HFFc6 (cell line): ENCODE data around the gene ZNF91. TPM values are rescaled to one million over a fixed set of nuclear protein-coding genes. Genes with fewer than 3 reads are reported as not detected.

Experiments used
- DNase-seq: peaks from one replicate; pipeline ENCODE4 v3.0.0-alpha.2; 2018
- H3K27ac Mint-ChIP-seq: 2 replicates; pipeline ENCODE4 v1.8.0; 2020; ENCODE audit warnings: mild to moderate bottlenecking, mixed read lengths
- H3K27me3 Mint-ChIP-seq: 2 replicates; pipeline ENCODE4 v1.8.0; 2021; ENCODE audit warnings: mild to moderate bottlenecking, moderate library complexity, mixed read lengths; ENCODE audit not compliant: insufficient read depth
- H3K36me3 Mint-ChIP-seq: 2 replicates; pipeline ENCODE4 v1.8.0; 2021; ENCODE audit warnings: low read depth, mixed read lengths
- H3K4me1 Mint-ChIP-seq: 2 replicates; pipeline ENCODE4 v1.8.0; 2020; ENCODE audit warnings: low read depth, mixed read lengths
- H3K4me3 Mint-ChIP-seq: 2 replicates; pipeline ENCODE4 v1.8.0; 2020; ENCODE audit warnings: mild to moderate bottlenecking, moderate library complexity, mixed read lengths
- H3K9me3 Mint-ChIP-seq: 2 replicates; pipeline ENCODE4 v1.8.0; 2020; ENCODE audit warnings: mild to moderate bottlenecking, mixed read lengths
- CTCF ChIP-seq: fragments of 200-600 bp; sonication (generic); IDR thresholded peaks from 2 replicates; pipeline ENCODE4 v1.5.0; 2021; ENCODE audit warnings: antibody characterized with exemption, mild to moderate bottlenecking
- total RNA-seq, 6 experiments: library from RNA; stranded (reverse); fragmentation: NEBNext Ultra II Directional; extraction: Animal tissue kit (Norgen Biotek cat#: 25700); gene quantifications; 2 replicates in 1 of 6; 3 replicates in 5 of 6; pipeline ENCODE4 v1.2.3, GENCODE V29; 2021

The ZNF91 gene
- total RNA-seq, 6 experiments from 2014 or later, result 19.5 to 27.4 (median 22.1) TPM

GRCh38 chr19:23311551-23311950 lies 83.7 kb downstream of the ZNF91 start:
- no peak for DNase-seq
- TF ChIP-seq CTCF, result no peak
- Mint-ChIP-seq H3K9me3 (peaks cover 10% of the 10 kb centered on the region), H3K4me3 (no peak overlapping the region), H3K4me1 (peaks cover 6% of the 10 kb centered on the region), H3K27me3 (peaks cover 2% of the 10 kb centered on the region; the same call in 1 of the 2 replicates), H3K36me3 (no peaks in the 10 kb centered on the region; the same call in 1 of the 2 replicates), H3K27ac (no peak overlapping the region)

- no peak overlapping the region for H3K27ac Mint-ChIP-seq
- H3K4me1 Mint-ChIP-seq, result peaks cover 6% of the 10 kb centered on the region
- DNase-seq, result no peak
- H3K36me3 Mint-ChIP-seq, result no peaks in the 10 kb centered on the region; the same call in 1 of the 2 replicates
- H3K27me3 Mint-ChIP-seq, result peaks cover 2% of the 10 kb centered on the region; the same call in 1 of the 2 replicates
- no peak for TF ChIP-seq CTCF
- no peak overlapping the region for H3K4me3 Mint-ChIP-seq
- peaks cover 10% of the 10 kb centered on the region for H3K9me3 Mint-ChIP-seq
These were observed 84.5 kb downstream of the ZNF91 start for GRCh38 chr19:23310729-23311211.

- no peak for TF ChIP-seq CTCF
- H3K36me3 Mint-ChIP-seq, result no peaks in the 10 kb centered on the region; the same call in 1 of the 2 replicates
- peaks cover 2% of the 10 kb centered on the region; the same call in 1 of the 2 replicates for H3K27me3 Mint-ChIP-seq
- peaks cover 10% of the 10 kb centered on the region for H3K9me3 Mint-ChIP-seq
- H3K27ac Mint-ChIP-seq, result no peak overlapping the region
- DNase-seq, result no peak
- peaks cover 6% of the 10 kb centered on the region for H3K4me1 Mint-ChIP-seq
- H3K4me3 Mint-ChIP-seq, result no peak overlapping the region
These were observed 85.3 kb downstream of the ZNF91 start for GRCh38 chr19:23309926-23310325.

- DNase-seq, result no peak
- TF ChIP-seq CTCF, result no peak; the same call in 1 of the 2 replicates
- Mint-ChIP-seq H3K36me3 (no peaks in the 10 kb centered on the region; the same call in 1 of the 2 replicates), H3K4me3 (no peak overlapping the region), H3K27ac (no peak overlapping the region), H3K9me3 (peaks cover 25% of the 10 kb centered on the region), H3K27me3 (no peaks in the 10 kb centered on the region; the same call in 1 of the 2 replicates), H3K4me1 (no peaks in the 10 kb centered on the region)
These were observed 89.7 kb downstream of the ZNF91 start for GRCh38 chr19:23305555-23305954.

- no peak overlapping the region for H3K27ac Mint-ChIP-seq
- peaks cover 37% of the 10 kb centered on the region for H3K9me3 Mint-ChIP-seq
- TF ChIP-seq CTCF, result no peak
- H3K4me3 Mint-ChIP-seq, result no peak overlapping the region
- no peak for DNase-seq
- H3K4me1 Mint-ChIP-seq, result no peaks in the 10 kb centered on the region
- H3K36me3 Mint-ChIP-seq, result peaks cover 4% of the 10 kb centered on the region; the same call in 1 of the 2 replicates
- H3K27me3 Mint-ChIP-seq, result no peaks in the 10 kb centered on the region; the same call in none of the 2 replicates
These were observed 91.0 kb downstream of the ZNF91 start for GRCh38 chr19:23304238-23304637.
